Renal pelvis (tissue), 4 donors: ENCODE results near the gene CXCL11. TPM values are rescaled to one million over a fixed set of nuclear protein-coding genes. Genes with fewer than 3 reads are reported as not detected.
A peak's percentile ranks its signal among the peaks of the same experiment; 100 is the strongest.
"Not testable (repeated sequence)": the region's sequence is repeated elsewhere in the genome, so short reads cannot be mapped to it uniquely, and the experiment has no call there.

ENCODE experiments used
- DNase-seq: peaks from one replicate; pipeline ENCODE4 v3.0.0-alpha.2; 2013
- polyA plus RNA-seq, 3 donors: library from polyadenylated mRNA; unstranded; fragments of 120-200 nt; gene quantifications; one replicate each; pipeline ENCODE4 v1.2.1, GENCODE V29; 2013; ENCODE audit not compliant: insufficient read length in 3 of 3

Gene CXCL11
- polyA plus RNA-seq, 3 donors, result 0.33 to 0.38 (median 0.33) TPM

- not testable (repeated sequence) for DNase-seq
These were observed 7.4 kb upstream of the CXCL11 start for GRCh38 chr4:76043306-76043705.

GRCh38 chr4:76042241-76042998 is 6.5 kb upstream of the CXCL11 start:
- not testable (repeated sequence) for DNase-seq

GRCh38 chr4:76036855-76037254 is 985 bp upstream of the CXCL11 start:
- no peak for DNase-seq

- DNase-seq, result no peak
These were observed 729 bp downstream of the CXCL11 start for GRCh38 chr4:76035141-76035540.

GRCh38 chr4:76029300-76029699 is 6.6 kb downstream of the CXCL11 start:
- no peak for DNase-seq

- peak; percentile 30 for DNase-seq
These were observed 7.5 kb downstream of the CXCL11 start for GRCh38 chr4:76028350-76028765.

GRCh38 chr4:76024065-76024464 is 11.8 kb downstream of the CXCL11 start:
- DNase-seq, result no peak

- no peak for DNase-seq
These were observed 12.5 kb downstream of the CXCL11 start, which contains the start of gene CXCL10 for GRCh38 chr4:76023389-76023788. TSS of gene CXCL10 (minus strand) at chr4:76023497. CDS start at chr4:76023431, 66 bp downstream.

- no peak for DNase-seq
These were observed 13.2 kb downstream of the CXCL11 start for GRCh38 chr4:76022677-76023076.

GRCh38 chr4:76022031-76022430 is 13.8 kb downstream of the CXCL11 start:
- DNase-seq, result no peak

GRCh38 chr4:76017056-76017686 is 18.7 kb downstream of the CXCL11 start:
- DNase-seq, result no peak

- DNase-seq, result no peak
These were observed 19.5 kb downstream of the CXCL11 start for GRCh38 chr4:76016393-76016792.

GRCh38 chr4:76013540-76013939 is 22.3 kb downstream of the CXCL11 start:
- no peak for DNase-seq

- DNase-seq, result no peak
These were observed 23.5 kb downstream of the CXCL11 start for GRCh38 chr4:76012388-76012801.

GRCh38 chr4:76011700-76012387 is 24.0 kb downstream of the CXCL11 start:
- DNase-seq, result no peak

GRCh38 chr4:76011018-76011670 is 24.7 kb downstream of the CXCL11 start:
- no peak for DNase-seq

GRCh38 chr4:76010576-76010975 is 25.3 kb downstream of the CXCL11 start:
- no peak for DNase-seq

- no peak for DNase-seq
These were observed 26.6 kb downstream of the CXCL11 start for GRCh38 chr4:76009311-76009710.

- DNase-seq, result no peak
These were observed 28.6 kb downstream of the CXCL11 start, which contains the start of gene CXCL9 for GRCh38 chr4:76007089-76007862. TSS of gene CXCL9 (minus strand) at chr4:76007509. CDS start at chr4:76007449, 60 bp downstream.

GRCh38 chr4:76003620-76004019 is 32.2 kb downstream of the CXCL11 start:
- DNase-seq, result no peak

- DNase-seq, result no peak
These were observed 32.8 kb downstream of the CXCL11 start for GRCh38 chr4:76003035-76003434.
